GM12878 (cell line): Measurements from ENCODE around the gene BPI. TPM values are rescaled to one million over a fixed set of nuclear protein-coding genes. Genes with fewer than 3 reads are reported as not detected.

Source experiments
- ATAC-seq: fragments of 200-7000 bp; cut with Tn5 transposase; 3 replicates; pipeline ENCODE4 v1.9.1; 2020; ENCODE audit warnings: mild to moderate bottlenecking, moderate library complexity
- BruUV-seq: library from RNA; stranded (reverse); fragments of 400-500 nt; replicated peaks from 2 replicates; lab custom pipeline; 2021; lab: Mats Ljungman, UMichigan
- CTCF ChIA-PET: fragments of 300-600 bp; sonication (Branson Sonifier 250); formaldehyde crosslinking; extraction: SDS; loops from one replicate; lab custom pipeline; 2021; ENCODE audit warnings: inconsistent platforms; lab: Yijun Ruan, JAX
- POLR2A ChIA-PET: fragments of 350-600 bp; formaldehyde crosslinking; extraction: SDS; loops from one replicate; lab custom pipeline; 2021; ENCODE audit warnings: inconsistent platforms; lab: Charles Lee
- RAD21 ChIA-PET: fragments of 300-600 bp; sonication (Branson Sonifier 250); formaldehyde crosslinking; loops from one replicate; lab custom pipeline; 2023; ENCODE audit warnings: antibody characterized with exemption; ENCODE audit not compliant: unreplicated experiment; lab: Charles Lee
- SMC1A ChIA-PET: fragments of 300-600 bp; sonication (Branson Sonifier 250); formaldehyde crosslinking; loops from one replicate; lab custom pipeline; 2023; ENCODE audit not compliant: unreplicated experiment, uncharacterized antibody; lab: Charles Lee
- DNase-seq: peaks from one replicate; pipeline ENCODE4 v3.0.0-alpha.2; 2011; ENCODE audit warnings: low read depth, low spot score
- FAIRE-seq: peaks from 3 replicates; lab custom pipeline; 2011; peaks lifted over from hg19 to GRCh38; lab: Jason Lieb, UNC
- H2AFZ ChIP-seq: 2 replicates; pipeline ENCODE4 v1.6.0; 2011; ENCODE audit warnings: low read depth, low read length, control low read depth; ENCODE audit not compliant: control insufficient read depth
- H3K27ac ChIP-seq: 2 replicates; pipeline ENCODE4 v1.5.1; 2011; ENCODE audit warnings: control low read depth; ENCODE audit not compliant: control insufficient read depth, insufficient read depth
- H3K27me3 ChIP-seq, 2 experiments: replicated peaks in 1 of 2; 2 replicates each; pipeline versions ENCODE4 v1.6.0 to v1.6.1; 2011; ENCODE audit warnings: low read length in 1 of 2; ENCODE audit not compliant: control insufficient read depth in 2 of 2, insufficient read depth in 2 of 2
- H3K36me3 ChIP-seq, 2 experiments: 2 replicates each; pipeline ENCODE4 v1.5.1; 2011; ENCODE audit warnings: low read length in 1 of 2; ENCODE audit not compliant: control insufficient read depth in 2 of 2, insufficient read depth in 2 of 2
- H3K4me1 ChIP-seq: 2 replicates; pipeline ENCODE4 v1.6.1; 2011; ENCODE audit warnings: mild to moderate bottlenecking, low read length, moderate library complexity, mixed read lengths; ENCODE audit not compliant: control insufficient read depth, insufficient read depth
- H3K4me2 ChIP-seq: 2 replicates; pipeline ENCODE4 v1.6.0; 2011; ENCODE audit warnings: control low read depth; ENCODE audit not compliant: control insufficient read depth, insufficient read depth
- H3K4me3 ChIP-seq: fragments of 200-600 bp; sonication (generic); 2 replicates; pipeline ENCODE4 v1.5.1; 2016
- H3K79me2 ChIP-seq: 2 replicates; pipeline ENCODE4 v1.6.0; 2011; ENCODE audit warnings: low read length; ENCODE audit not compliant: control insufficient read depth, insufficient read depth
- H3K9ac ChIP-seq: 2 replicates; pipeline ENCODE4 v1.8.0; 2011; ENCODE audit warnings: low read length, control low read depth, mixed read lengths; ENCODE audit not compliant: control insufficient read depth, insufficient read depth
- H3K9me3 ChIP-seq: replicated peaks from 3 replicates; pipeline ENCODE4 v1.5.1; 2011; ENCODE audit warnings: mild to moderate bottlenecking, low read length; ENCODE audit not compliant: control insufficient read depth, insufficient read depth
- H4K20me1 ChIP-seq: 2 replicates; pipeline ENCODE4 v1.6.0; 2011; ENCODE audit not compliant: control insufficient read depth, insufficient read depth
- E2F8 ChIP-seq: fragments of 450-650 bp; IDR thresholded peaks from 2 replicates; pipeline ENCODE4 v1.6.1; 2018; ENCODE audit warnings: mild to moderate bottlenecking, low read depth, moderate library complexity; ENCODE audit not compliant: partially characterized antibody
- EP300 ChIP-seq, 2 experiments: fragments of 150-350 bp in 1 of 2; IDR thresholded peaks; 2 replicates each; pipeline ENCODE4 v1.6.1; 2011 to 2012; ENCODE audit warnings: low read depth in 2 of 2, low read length in 2 of 2, borderline replicate concordance in 1 of 2, improper control_type of control experiment in 1 of 2, inconsistent platforms in 1 of 2; ENCODE audit not compliant: control insufficient read depth in 1 of 2
- HCFC1 ChIP-seq: fragments of 150-350 bp; IDR thresholded peaks from 2 replicates; pipeline ENCODE4 v1.6.1; 2014; ENCODE audit warnings: low read length
- HDAC2 ChIP-seq: fragments of 200-600 bp; sonication (generic); IDR thresholded peaks from 2 replicates; pipeline ENCODE4 v1.6.1; 2017
- MLLT1 ChIP-seq: fragments of 450-650 bp; IDR thresholded peaks from 2 replicates; pipeline ENCODE4 v1.6.1; 2016; ENCODE audit warnings: mild to moderate bottlenecking
- MYC ChIP-seq: IDR thresholded peaks from 2 replicates; pipeline ENCODE4 v1.6.1; 2011; ENCODE audit warnings: mild to moderate bottlenecking, low read length, moderate library complexity, inconsistent platforms; ENCODE audit not compliant: insufficient read depth, insufficient replicate concordance, insufficient read length, severe bottlenecking
- RAD51 ChIP-seq: fragments of 450-650 bp; IDR thresholded peaks from 2 replicates; pipeline ENCODE4 v1.6.1; 2016; ENCODE audit warnings: moderate library complexity, mild to moderate bottlenecking, inconsistent platforms
- YBX1 ChIP-seq: fragments of 450-650 bp; IDR thresholded peaks from 2 replicates; pipeline ENCODE4 v1.6.1; 2016; ENCODE audit warnings: antibody characterized with exemption
- ZNF24 ChIP-seq: fragments of 450-650 bp; IDR thresholded peaks from 2 replicates; pipeline ENCODE4 v1.6.1; 2017; ENCODE audit warnings: antibody characterized with exemption, mild to moderate bottlenecking
- WGBS: methylation state at CpG from one replicate; pipeline ENCODE4 v1.1.6; 2016; ENCODE audit warnings: low lambda C conversion rate; ENCODE audit not compliant: insufficient replicate concordance, insufficient coverage; ENCODE audit errors: missing lambda C conversion rate; 5-methylcytosine and 5-hydroxymethylcytosine counted together
- in situ Hi-C: fragments of 300-500 bp; cut with MboI; formaldehyde crosslinking; loops from 9 replicates; pipeline ENCODE4 v1.14.3; 2018; ENCODE audit warnings: mixed read lengths
- intact Hi-C: fragments of 100-400 bp; cut with micrococcal nuclease; formaldehyde crosslinking; loops from one replicate; pipeline ENCODE4 v1.14.2; 2022; ENCODE audit not compliant: unreplicated experiment
- polyA plus RNA-seq, 11 experiments: library from polyadenylated mRNA; depleted of rRNA in 4 of 11; unstranded in 6 of 11; stranded (reverse) in 5 of 11; fragments of >200 nt; fragmentation: Nextera tagmentation in 4 of 11; fragmentation: Illumina TruSeq in 1 of 11; extraction: Ambion mirVana in 4 of 11; extraction: Trizol in 1 of 11; gene quantifications; 1 replicate in 1 of 11; 2 replicates in 10 of 11; pipeline versions ENCODE4 v1.2.1 to v1.2.3, GENCODE V29; 2011 to 2016; ENCODE audit warnings: inconsistent platforms in 2 of 11, missing spikeins in 2 of 11, low read depth in 1 of 11
- total RNA-seq, 4 experiments: library from RNA; depleted of rRNA in 3 of 4; stranded (reverse); fragments of >200 nt in 3 of 4; fragmentation: Illumina TruSeq in 1 of 4; extraction: Trizol in 1 of 4; gene quantifications; 2 replicates each; pipeline versions ENCODE4 v1.2.1 to v1.2.3, GENCODE V29; 2013 to 2021
- TF ChIP-seq, protein P1 (sequence below): IDR thresholded peaks from 2 replicates; pipeline ENCODE4 v1.6.1; 2011; ENCODE audit warnings: borderline replicate concordance, low read depth, mild to moderate bottlenecking, moderate library complexity, low read length; ENCODE audit not compliant: insufficient read depth, poor library complexity, severe bottlenecking
- TF ChIP-seq, protein P2 (sequence below): fragments of 450-650 bp; IDR thresholded peaks from 2 replicates; pipeline ENCODE4 v1.6.1; 2017; ENCODE audit warnings: mild to moderate bottlenecking
- TF ChIP-seq, protein P3 (sequence below): fragments of 450-650 bp; formaldehyde crosslinking; IDR thresholded peaks from 2 replicates; pipeline ENCODE4 v1.4.0; 2022; ENCODE audit warnings: mild to moderate bottlenecking, moderate library complexity

BPI gene
- total and polyA plus RNA-seq, 10 of the 15 experiments (the other 5 are each of a cell fraction or from before 2014, with no cell fraction given), result not detected

DNA sequence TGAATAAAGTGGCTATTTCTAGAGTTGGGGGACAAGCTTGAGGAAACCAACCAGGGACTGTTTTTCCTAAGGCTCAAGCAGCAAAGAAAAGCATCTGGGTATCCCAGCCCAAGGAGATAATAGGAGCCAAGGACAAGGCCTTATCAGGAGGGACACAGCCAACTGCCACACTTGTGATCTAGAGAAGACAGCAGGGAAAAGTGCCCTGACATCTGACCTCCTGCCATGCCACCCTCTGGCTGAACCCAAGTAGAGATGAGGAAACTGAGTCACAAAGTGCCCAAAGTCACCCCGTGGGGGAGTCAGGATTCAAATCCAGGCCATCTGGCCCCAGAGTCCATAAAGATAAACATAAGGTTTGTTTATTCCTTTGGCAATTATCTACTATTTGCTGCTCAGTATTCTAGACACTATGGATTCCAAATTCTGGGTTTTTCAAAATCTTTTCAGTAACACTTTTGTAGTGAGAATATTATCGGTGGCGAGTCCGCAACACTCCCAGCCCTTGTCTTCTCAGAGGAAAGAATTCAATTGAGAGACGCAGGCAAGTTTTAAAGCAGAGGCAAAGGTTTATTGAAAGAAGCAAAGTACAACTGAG lies 38.9 kb downstream of the BPI start:
- POLR2A ChIA-PET, result no interaction called here
- Histone ChIP-seq H3K4me3 (no peak overlapping the region), H3K4me2 (no peak overlapping the region), H3K4me1 (no peaks in the 10 kb centered on the region), H3K27me3 (peaks cover 0 to 3% of the 10 kb centered on the region in 2 experiments; a peak in 1 of 4 replicates), H4K20me1 (no peaks in the 10 kb centered on the region), H3K9ac (no peak overlapping the region), H2AFZ (no peak overlapping the region), H3K27ac (no peak overlapping the region), H3K36me3 (no peaks in the 10 kb centered on the region), H3K79me2 (no peaks in the 10 kb centered on the region), H3K9me3 (no peaks in the 10 kb centered on the region; the same call in 1 of the 3 replicates)
- in situ Hi-C loops, result no loop called here
- TF ChIP-seq, protein P1, sequence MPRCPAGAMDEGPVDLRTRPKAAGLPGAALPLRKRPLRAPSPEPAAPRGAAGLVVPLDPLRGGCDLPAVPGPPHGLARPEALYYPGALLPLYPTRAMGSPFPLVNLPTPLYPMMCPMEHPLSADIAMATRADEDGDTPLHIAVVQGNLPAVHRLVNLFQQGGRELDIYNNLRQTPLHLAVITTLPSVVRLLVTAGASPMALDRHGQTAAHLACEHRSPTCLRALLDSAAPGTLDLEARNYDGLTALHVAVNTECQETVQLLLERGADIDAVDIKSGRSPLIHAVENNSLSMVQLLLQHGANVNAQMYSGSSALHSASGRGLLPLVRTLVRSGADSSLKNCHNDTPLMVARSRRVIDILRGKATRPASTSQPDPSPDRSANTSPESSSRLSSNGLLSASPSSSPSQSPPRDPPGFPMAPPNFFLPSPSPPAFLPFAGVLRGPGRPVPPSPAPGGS, result no peak
- TF ChIP-seq, protein P2, sequence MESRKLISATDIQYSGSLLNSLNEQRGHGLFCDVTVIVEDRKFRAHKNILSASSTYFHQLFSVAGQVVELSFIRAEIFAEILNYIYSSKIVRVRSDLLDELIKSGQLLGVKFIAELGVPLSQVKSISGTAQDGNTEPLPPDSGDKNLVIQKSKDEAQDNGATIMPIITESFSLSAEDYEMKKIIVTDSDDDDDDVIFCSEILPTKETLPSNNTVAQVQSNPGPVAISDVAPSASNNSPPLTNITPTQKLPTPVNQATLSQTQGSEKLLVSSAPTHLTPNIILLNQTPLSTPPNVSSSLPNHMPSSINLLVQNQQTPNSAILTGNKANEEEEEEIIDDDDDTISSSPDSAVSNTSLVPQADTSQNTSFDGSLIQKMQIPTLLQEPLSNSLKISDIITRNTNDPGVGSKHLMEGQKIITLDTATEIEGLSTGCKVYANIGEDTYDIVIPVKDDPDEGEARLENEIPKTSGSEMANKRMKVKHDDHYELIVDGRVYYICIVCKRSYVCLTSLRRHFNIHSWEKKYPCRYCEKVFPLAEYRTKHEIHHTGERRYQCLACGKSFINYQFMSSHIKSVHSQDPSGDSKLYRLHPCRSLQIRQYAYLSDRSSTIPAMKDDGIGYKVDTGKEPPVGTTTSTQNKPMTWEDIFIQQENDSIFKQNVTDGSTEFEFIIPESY, result no peak
- TF ChIP-seq HCFC1, result no peak
- TF ChIP-seq HDAC2, result no peak
- TF ChIP-seq E2F8, result no peak
- no peak for TF ChIP-seq EP300 (IDR thresholded peaks at IDR 0.05; ENCODE audit: borderline replicate concordance in 1 of 2, control insufficient read depth in 1 of 2, low read depth in 2 of 2, low read length in 2 of 2)
- no peak for TF ChIP-seq MLLT1
- TF ChIP-seq MYC, result no peak
- no peak for TF ChIP-seq RAD51
- TF ChIP-seq YBX1, result no peak
- TF ChIP-seq ZNF24, result no peak
- TF ChIP-seq, protein P3, sequence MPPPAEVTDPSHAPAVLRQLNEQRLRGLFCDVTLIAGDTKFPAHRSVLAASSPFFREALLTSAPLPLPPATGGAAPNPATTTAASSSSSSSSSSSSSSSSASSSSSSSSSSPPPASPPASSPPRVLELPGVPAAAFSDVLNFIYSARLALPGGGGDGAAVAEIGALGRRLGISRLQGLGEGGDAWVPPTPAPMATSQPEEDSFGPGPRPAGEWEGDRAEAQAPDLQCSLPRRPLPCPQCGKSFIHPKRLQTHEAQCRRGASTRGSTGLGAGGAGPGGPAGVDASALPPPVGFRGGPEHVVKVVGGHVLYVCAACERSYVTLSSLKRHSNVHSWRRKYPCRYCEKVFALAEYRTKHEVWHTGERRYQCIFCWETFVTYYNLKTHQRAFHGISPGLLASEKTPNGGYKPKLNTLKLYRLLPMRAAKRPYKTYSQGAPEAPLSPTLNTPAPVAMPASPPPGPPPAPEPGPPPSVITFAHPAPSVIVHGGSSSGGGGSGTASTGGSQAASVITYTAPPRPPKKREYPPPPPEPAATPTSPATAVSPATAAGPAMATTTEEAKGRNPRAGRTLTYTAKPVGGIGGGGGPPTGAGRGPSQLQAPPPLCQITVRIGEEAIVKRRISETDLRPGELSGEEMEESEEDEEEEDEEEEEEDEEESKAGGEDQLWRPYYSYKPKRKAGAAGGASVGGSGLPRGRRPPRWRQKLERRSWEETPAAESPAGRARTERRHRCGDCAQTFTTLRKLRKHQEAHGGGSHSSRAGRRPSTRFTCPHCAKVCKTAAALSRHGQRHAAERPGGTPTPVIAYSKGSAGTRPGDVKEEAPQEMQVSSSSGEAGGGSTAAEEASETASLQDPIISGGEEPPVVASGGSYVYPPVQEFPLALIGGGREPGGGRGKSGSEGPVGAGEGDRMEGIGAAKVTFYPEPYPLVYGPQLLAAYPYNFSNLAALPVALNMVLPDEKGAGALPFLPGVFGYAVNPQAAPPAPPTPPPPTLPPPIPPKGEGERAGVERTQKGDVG (CRISPR knock-in tag), result no peak
- SMC1A ChIA-PET, result no interaction called here
- BruUV-seq, result no TSS peak
- DNase-seq (no peak), ATAC-seq (no peak), FAIRE-seq (no peak)
- RAD21 ChIA-PET, result no interaction called here
- CTCF ChIA-PET, result no interaction called here
- intact Hi-C loops, result no loop called here
- 54% methylated on average over 5 of the region's 5 CpGs for WGBS
